IMR-90 (cell line): ENCODE measurements around the gene NTSR2. TPM values are rescaled to one million over a fixed set of nuclear protein-coding genes. Genes with fewer than 3 reads are reported as not detected.
A peak's percentile ranks its signal among the peaks of the same experiment; 100 is the strongest.

Source experiments
- ATAC-seq: fragments of 200-7000 bp; cut with Tn5 transposase; 2 replicates; pipeline ENCODE4 v1.9.1; 2020; ENCODE audit warnings: low read depth, mild to moderate bottlenecking, moderate library complexity
- BruUV-seq: library from RNA; stranded (reverse); fragments of 400-500 nt; replicated peaks from 2 replicates; lab custom pipeline; 2021; lab: Mats Ljungman, UMichigan
- CTCF ChIA-PET: fragments of 300-600 bp; formaldehyde crosslinking; extraction: SDS; loops from one replicate; lab custom pipeline; 2021; ENCODE audit warnings: antibody characterized with exemption; lab: Yijun Ruan, JAX
- POLR2A ChIA-PET: fragments of 300-600 bp; sonication (Branson Sonifier 250); formaldehyde crosslinking; loops from one replicate; lab custom pipeline; 2022; ENCODE audit warnings: antibody characterized with exemption; ENCODE audit not compliant: unreplicated experiment; lab: Charles Lee
- DNase-seq: peaks from one replicate; pipeline ENCODE4 v3.0.0; 2013
- H2AFZ ChIP-seq: replicated peaks from 2 replicates; pipeline ENCODE3; 2013; ENCODE audit warnings: low read length, mild to moderate bottlenecking; ENCODE audit not compliant: poor library complexity
- H2AK5ac ChIP-seq: 2 replicates; pipeline ENCODE4 v1.6.1; 2013; ENCODE audit warnings: low read depth, low read length, inconsistent platforms
- H2AK9ac ChIP-seq: replicated peaks from 2 replicates; pipeline ENCODE3; 2013; ENCODE audit warnings: mild to moderate bottlenecking, low read depth, low read length, moderate library complexity; ENCODE audit not compliant: poor library complexity
- H2BK120ac ChIP-seq: 2 replicates; pipeline ENCODE4 v1.6.1; 2013; ENCODE audit warnings: low read depth, low read length, inconsistent platforms
- H2BK15ac ChIP-seq: 3 replicates; pipeline ENCODE4 v1.6.1; 2013; ENCODE audit warnings: low read depth, low read length, inconsistent platforms
- H2BK20ac ChIP-seq: 2 replicates; pipeline ENCODE4 v1.6.1; 2013; ENCODE audit warnings: low read depth, mild to moderate bottlenecking, inconsistent platforms, low read length, moderate library complexity
- H2BK5ac ChIP-seq: 2 replicates; pipeline ENCODE4 v1.6.1; 2013; ENCODE audit warnings: mild to moderate bottlenecking, low read depth, low read length, inconsistent platforms; ENCODE audit not compliant: poor library complexity, severe bottlenecking
- H3K14ac ChIP-seq: replicated peaks from 2 replicates; pipeline ENCODE4 v1.6.1; 2013; ENCODE audit warnings: low read depth, low read length, inconsistent platforms
- H3K18ac ChIP-seq: 2 replicates; pipeline ENCODE4 v1.6.1; 2013; ENCODE audit warnings: low read depth, low read length, control low read depth
- H3K23ac ChIP-seq: 2 replicates; pipeline ENCODE4 v1.6.1; 2013; ENCODE audit warnings: low read depth, low read length, inconsistent platforms
- H3K27ac ChIP-seq: 2 replicates; pipeline ENCODE4 v1.5.1; 2013; ENCODE audit warnings: mild to moderate bottlenecking, control low read depth, low read length; ENCODE audit not compliant: insufficient read depth
- H3K27me3 ChIP-seq: 2 replicates; pipeline ENCODE4 v1.6.1; 2013; ENCODE audit warnings: low read length; ENCODE audit not compliant: control insufficient read depth, insufficient read depth
- H3K36me3 ChIP-seq: 2 replicates; pipeline ENCODE4 v1.6.1; 2013; ENCODE audit warnings: low read length, mixed read lengths; ENCODE audit not compliant: control insufficient read depth, insufficient read depth
- H3K4ac ChIP-seq: 2 replicates; pipeline ENCODE4 v1.6.1; 2013; ENCODE audit warnings: low read depth, low read length, inconsistent platforms
- H3K4me1 ChIP-seq: 2 replicates; pipeline ENCODE4 v1.6.1; 2013; ENCODE audit warnings: low read length, mixed read lengths; ENCODE audit not compliant: control insufficient read depth, insufficient read depth
- H3K4me2 ChIP-seq: 2 replicates; pipeline ENCODE4 v1.6.1; 2013; ENCODE audit warnings: low read depth, mild to moderate bottlenecking, control low read depth, low read length, moderate library complexity
- H3K4me3 ChIP-seq: 2 replicates; pipeline ENCODE4 v1.5.1; 2013; ENCODE audit warnings: low read depth, mild to moderate bottlenecking, control low read depth, low read length, moderate library complexity; ENCODE audit not compliant: insufficient read depth
- H3K56ac ChIP-seq: 2 replicates; pipeline ENCODE4 v1.6.1; 2013; ENCODE audit warnings: low read length, inconsistent platforms; ENCODE audit not compliant: insufficient read depth; ENCODE audit errors: extremely low read depth
- H3K79me1 ChIP-seq, 2 experiments: 2 replicates each; pipeline ENCODE4 v1.6.1; 2013; ENCODE audit warnings: low read length in 2 of 2, inconsistent platforms in 1 of 2, low read depth in 1 of 2
- H3K9ac ChIP-seq: 2 replicates; pipeline ENCODE4 v1.6.1; 2013; ENCODE audit warnings: low read depth, low read length, control low read depth
- H3K9me1 ChIP-seq: 2 replicates; pipeline ENCODE4 v1.6.1; 2013; ENCODE audit warnings: low read length, inconsistent platforms; ENCODE audit not compliant: insufficient read depth
- H3K9me3 ChIP-seq: 2 replicates; pipeline ENCODE4 v1.6.1; 2013; ENCODE audit warnings: low read length; ENCODE audit not compliant: control insufficient read depth, insufficient read depth
- H4K20me1 ChIP-seq: 2 replicates; pipeline ENCODE4 v1.6.1; 2013; ENCODE audit warnings: low read length, inconsistent platforms; ENCODE audit not compliant: insufficient read depth
- H4K5ac ChIP-seq: 2 replicates; pipeline ENCODE4 v1.6.1; 2013; ENCODE audit warnings: mild to moderate bottlenecking, low read depth, low read length, control low read depth
- H4K8ac ChIP-seq, 2 experiments: 2 replicates each; pipeline ENCODE4 v1.6.1; 2013; ENCODE audit warnings: low read depth in 2 of 2, low read length in 2 of 2, control low read depth in 1 of 2, inconsistent platforms in 1 of 2
- H4K91ac ChIP-seq: 2 replicates; pipeline ENCODE4 v1.6.1; 2013; ENCODE audit warnings: low read depth, low read length, inconsistent platforms; ENCODE audit not compliant: insufficient read depth
- BHLHE40 ChIP-seq: fragments of 150-350 bp; IDR thresholded peaks from 2 replicates; pipeline ENCODE4 v1.6.1; 2016; ENCODE audit warnings: mild to moderate bottlenecking, low read depth, low read length
- CEBPB ChIP-seq: IDR thresholded peaks from 2 replicates; pipeline ENCODE4 v1.6.1; 2012; ENCODE audit warnings: low read depth, low read length, improper control_type of control experiment
- CHD1 ChIP-seq: IDR thresholded peaks from 2 replicates; pipeline ENCODE4 v1.6.1; 2012; ENCODE audit warnings: low read depth, low read length, improper control_type of control experiment
- CTCF ChIP-seq: conservative IDR thresholded peaks from 2 replicates; pipeline ENCODE4 v1.5.1; 2012; ENCODE audit warnings: mild to moderate bottlenecking, low read depth, low read length, improper control_type of control experiment
- FOS ChIP-seq: fragments of 150-350 bp; IDR thresholded peaks from 2 replicates; pipeline ENCODE4 v1.6.1; 2016; ENCODE audit warnings: low read depth, low read length
- MAFK ChIP-seq: IDR thresholded peaks from 2 replicates; pipeline ENCODE4 v1.6.1; 2012; ENCODE audit warnings: low read depth, low read length, improper control_type of control experiment
- MXI1 ChIP-seq: IDR thresholded peaks from 2 replicates; pipeline ENCODE4 v1.6.1; 2012; ENCODE audit warnings: low read depth, mild to moderate bottlenecking, low read length, moderate library complexity, borderline replicate concordance
- NFE2L2 ChIP-seq: fragments of 150-350 bp; IDR thresholded peaks from 2 replicates; pipeline ENCODE4 v1.6.1; 2016; ENCODE audit warnings: low read depth, mild to moderate bottlenecking, low read length
- POLR2A ChIP-seq: IDR thresholded peaks from 2 replicates; pipeline ENCODE4 v1.6.1; 2012; ENCODE audit warnings: mild to moderate bottlenecking, low read depth, low read length
- RAD21 ChIP-seq: IDR thresholded peaks from 2 replicates; pipeline ENCODE4 v1.6.1; 2012; ENCODE audit warnings: low read length, improper control_type of control experiment
- RCOR1 ChIP-seq: IDR thresholded peaks from 2 replicates; pipeline ENCODE4 v1.6.1; 2012; ENCODE audit warnings: mild to moderate bottlenecking, low read length, improper control_type of control experiment; ENCODE audit not compliant: insufficient replicate concordance
- RFX5 ChIP-seq: IDR thresholded peaks from 2 replicates; pipeline ENCODE4 v1.8.0; 2012; ENCODE audit warnings: low read depth, mild to moderate bottlenecking, low read length, moderate library complexity
- SMC3 ChIP-seq: fragments of 150-350 bp; IDR thresholded peaks from 2 replicates; pipeline ENCODE4 v1.6.1; 2016; ENCODE audit warnings: low read depth, mild to moderate bottlenecking, antibody characterized with exemption, low read length, moderate library complexity
- USF2 ChIP-seq: fragments of 150-350 bp; IDR thresholded peaks from 2 replicates; pipeline ENCODE4 v1.6.1; 2017; ENCODE audit warnings: mild to moderate bottlenecking, antibody characterized with exemption, low read length, low read depth
- WGBS, 2 experiments: methylation state at CpG; one replicate each; pipeline versions ENCODE4 v1.1.5 to v1.1.7; 2013; ENCODE audit warnings: missing lambda C conversion rate in 2 of 2; ENCODE audit not compliant: insufficient read length in 1 of 2; ENCODE audit errors: extremely low coverage in 2 of 2; 5-methylcytosine and 5-hydroxymethylcytosine counted together
- dilution Hi-C: fragments of 300-500 bp; cut with HindIII; formaldehyde crosslinking; loops from one replicate; pipeline ENCODE4 v1.14.3; 2018; ENCODE audit warnings: low sequenced_read_pairs; ENCODE audit not compliant: unreplicated experiment
- in situ Hi-C: fragments of 300-500 bp; cut with MboI; formaldehyde crosslinking; loops from 3 replicates; pipeline ENCODE4 v1.14.3; 2019; ENCODE audit warnings: low sequenced_read_pairs, inconsistent platforms, mixed read lengths
- intact Hi-C: fragments of 100-400 bp; cut with micrococcal nuclease; formaldehyde crosslinking; loops from 2 replicates; pipeline ENCODE4 v1.10.0; 2022
- polyA plus RNA-seq, 3 experiments: library from polyadenylated mRNA; depleted of rRNA; stranded (reverse); fragments of >200 nt; gene quantifications; 2 replicates each; pipeline ENCODE4 v1.2.3, GENCODE V29; 2012; ENCODE audit warnings: low replicate concordance in 1 of 3
- total RNA-seq: library from RNA; depleted of rRNA; stranded (reverse); fragments of >200 nt; gene quantifications from 2 replicates; pipeline ENCODE4 v1.2.3, GENCODE V29; 2012
- TF ChIP-seq, protein P1 (sequence below): fragments of 150-350 bp; IDR thresholded peaks from 2 replicates; pipeline ENCODE4 v1.6.1; 2016; ENCODE audit warnings: low read depth, mild to moderate bottlenecking, low read length, moderate library complexity, borderline replicate concordance

Gene NTSR2
- total and polyA plus RNA-seq, 2 of the 4 experiments (the other 2 are of a cell fraction), result not detected

GRCh38 chr2:11663427-11663826, 6.6 kb downstream of the NTSR2 start:
- no peak overlapping the region for H3K56ac ChIP-seq
- BruUV-seq, result no TSS peak
- CTCF ChIA-PET, result no interaction called here

More at GRCh38 chr2:11663427-11663826, 6.6 kb downstream of the NTSR2 start:
- Histone ChIP-seq H3K9me1 (0 out of 2 replicates have a peak, but pooled peaks cover 3% of the 10 kb centered on the region), H3K27me3 (peaks cover 64% of the 10 kb centered on the region), H3K4me2 (peak overlapping the region; percentile 40; the same call in 1 of the 2 replicates), H3K23ac (no peak overlapping the region), H2AK9ac (no peak overlapping the region), H3K18ac (no peak overlapping the region), H2AFZ (no peak overlapping the region), H2BK5ac (no peak overlapping the region), H3K79me1 (no peaks in the 10 kb centered on the region), H2BK120ac (no peak overlapping the region), H3K4me3 (no peak overlapping the region), H4K91ac (no peak overlapping the region), H2BK20ac (no peak overlapping the region), H3K36me3 (no peaks in the 10 kb centered on the region), H4K20me1 (no peaks in the 10 kb centered on the region), H3K4me1 (peaks cover 3% of the 10 kb centered on the region; the same call in 1 of the 2 replicates), H3K9me3 (peaks cover 3% of the 10 kb centered on the region; the same call in 1 of the 2 replicates), H4K5ac (no peak overlapping the region), H3K27ac (no peak overlapping the region), H3K4ac (no peak overlapping the region), H2BK15ac (no peak overlapping the region), H4K8ac (no peak overlapping the region), H3K14ac (no peak overlapping the region), H2AK5ac (no peak overlapping the region), H3K9ac (no peak overlapping the region)
- POLR2A ChIA-PET, result no interaction called here
- in situ Hi-C loops (no loop called here), dilution Hi-C loops (no loop called here), intact Hi-C loops (no loop called here)
- ATAC-seq, result peak; percentile 86
- DNase-seq, result peak; percentile 59
- TF ChIP-seq NFE2L2 (no peak), RCOR1 (no peak), CHD1 (no peak), RFX5 (no peak), CEBPB (no peak), MXI1 (no peak), MAFK (no peak), USF2 (no peak), BHLHE40 (no peak), CTCF (no peak), POLR2A (no peak), FOS (no peak), RAD21 (no peak), SMC3 (no peak)
- TF ChIP-seq, protein P1, sequence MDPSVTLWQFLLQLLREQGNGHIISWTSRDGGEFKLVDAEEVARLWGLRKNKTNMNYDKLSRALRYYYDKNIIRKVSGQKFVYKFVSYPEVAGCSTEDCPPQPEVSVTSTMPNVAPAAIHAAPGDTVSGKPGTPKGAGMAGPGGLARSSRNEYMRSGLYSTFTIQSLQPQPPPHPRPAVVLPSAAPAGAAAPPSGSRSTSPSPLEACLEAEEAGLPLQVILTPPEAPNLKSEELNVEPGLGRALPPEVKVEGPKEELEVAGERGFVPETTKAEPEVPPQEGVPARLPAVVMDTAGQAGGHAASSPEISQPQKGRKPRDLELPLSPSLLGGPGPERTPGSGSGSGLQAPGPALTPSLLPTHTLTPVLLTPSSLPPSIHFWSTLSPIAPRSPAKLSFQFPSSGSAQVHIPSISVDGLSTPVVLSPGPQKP, result no peak
- WGBS, 2 experiments, result no CpG with 5 or more reads among the region's 2 CpGs
